ENCODE data around the gene LUC7L2.
"Not testable (repeated sequence)": the region's sequence is repeated elsewhere in the genome, so short reads cannot be mapped to it uniquely, and the experiment has no call there.

Gene LUC7L2

DNA sequence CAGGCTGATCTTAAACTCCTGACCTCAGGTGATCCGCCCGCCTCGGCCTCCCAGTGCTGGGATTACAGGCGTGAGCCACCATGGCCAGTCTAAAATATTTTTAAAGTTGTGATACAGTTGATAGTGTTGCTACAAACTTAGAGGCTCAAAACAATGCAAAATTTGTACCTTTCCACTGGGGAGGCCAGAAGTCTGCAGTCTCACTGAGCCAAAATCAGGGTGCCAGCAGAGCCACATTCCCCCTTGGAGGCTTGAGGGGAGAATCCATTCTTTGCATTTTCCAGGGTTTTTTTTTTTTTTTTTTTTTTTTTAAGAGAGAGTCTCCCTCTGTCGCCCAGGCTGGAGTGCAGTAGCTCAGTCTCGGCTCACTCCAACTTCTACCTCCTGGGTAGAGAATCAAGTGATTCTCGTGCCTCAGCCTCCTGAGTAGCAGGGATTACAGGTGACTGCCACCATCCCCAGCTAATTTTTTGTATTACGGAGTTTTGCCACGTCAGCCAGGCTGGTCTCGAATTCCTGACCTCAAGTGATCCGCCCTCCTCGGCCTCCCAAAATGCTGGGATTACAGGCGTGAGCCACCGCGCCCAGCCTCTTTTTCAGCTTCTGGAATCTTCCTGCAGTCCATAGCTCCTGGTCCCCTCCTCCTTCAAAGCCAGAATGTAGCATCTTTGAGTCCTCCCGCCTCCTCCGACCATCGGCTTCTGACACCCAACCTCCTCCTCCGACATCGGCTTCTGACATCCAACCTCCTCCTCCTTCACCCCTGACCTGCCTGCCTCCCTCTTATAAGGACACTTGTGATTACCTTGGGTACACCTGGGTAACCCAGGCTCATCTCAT is 86.6 kb downstream of the LUC7L2 start:
- DNase-seq (ENCODE audit: low read depth in 2 of 2) = no peak

DNA sequence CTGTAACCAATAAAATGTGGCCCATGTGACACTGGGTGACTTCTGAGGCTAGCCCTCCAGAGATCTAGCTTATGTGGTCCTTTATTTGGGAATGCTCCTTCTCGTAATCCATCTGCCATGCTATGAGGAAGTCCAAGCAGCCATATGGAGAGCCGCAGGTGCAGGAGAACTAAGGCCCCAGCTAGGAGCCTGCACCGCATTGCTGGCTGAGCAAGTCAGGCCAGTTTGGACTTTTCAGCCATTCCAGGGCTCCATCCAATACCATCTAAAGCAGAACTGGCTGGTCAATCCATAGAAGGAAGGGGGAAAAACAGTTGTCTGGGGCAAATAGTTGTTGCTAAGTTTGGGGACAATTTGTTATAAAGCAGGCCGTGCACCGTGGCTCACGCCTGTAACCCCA is 91.2 kb downstream of the LUC7L2 start:
- DNase-seq (ENCODE audit: low read depth in 2 of 2) = no peak

DNA sequence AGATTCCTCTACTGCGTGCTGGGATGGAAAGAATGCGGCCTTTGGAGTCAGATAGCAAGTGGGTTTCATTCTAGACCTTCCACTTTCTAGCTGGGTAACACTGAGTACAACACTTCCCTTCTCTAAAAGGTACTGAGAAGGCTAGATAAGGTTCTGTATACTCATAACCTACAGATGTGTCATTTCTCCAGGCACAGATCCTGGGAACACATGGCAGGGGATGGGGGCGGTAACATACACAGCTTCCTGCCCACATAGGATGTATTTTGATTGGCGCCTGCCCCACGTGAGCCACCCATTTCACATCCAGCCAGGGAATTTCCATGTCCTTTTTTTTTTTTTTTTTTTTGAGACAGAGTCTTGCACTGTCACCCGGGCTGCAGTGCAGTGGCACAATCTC is 91.9 kb downstream of the LUC7L2 start:
- no peak for DNase-seq (ENCODE audit: low read depth in 2 of 2)

- no peak for DNase-seq (ENCODE audit: low read depth in 2 of 2)
Observed at GRCh38 chr7:139452958-139453672, 93.4 kb downstream of the LUC7L2 start.

DNA sequence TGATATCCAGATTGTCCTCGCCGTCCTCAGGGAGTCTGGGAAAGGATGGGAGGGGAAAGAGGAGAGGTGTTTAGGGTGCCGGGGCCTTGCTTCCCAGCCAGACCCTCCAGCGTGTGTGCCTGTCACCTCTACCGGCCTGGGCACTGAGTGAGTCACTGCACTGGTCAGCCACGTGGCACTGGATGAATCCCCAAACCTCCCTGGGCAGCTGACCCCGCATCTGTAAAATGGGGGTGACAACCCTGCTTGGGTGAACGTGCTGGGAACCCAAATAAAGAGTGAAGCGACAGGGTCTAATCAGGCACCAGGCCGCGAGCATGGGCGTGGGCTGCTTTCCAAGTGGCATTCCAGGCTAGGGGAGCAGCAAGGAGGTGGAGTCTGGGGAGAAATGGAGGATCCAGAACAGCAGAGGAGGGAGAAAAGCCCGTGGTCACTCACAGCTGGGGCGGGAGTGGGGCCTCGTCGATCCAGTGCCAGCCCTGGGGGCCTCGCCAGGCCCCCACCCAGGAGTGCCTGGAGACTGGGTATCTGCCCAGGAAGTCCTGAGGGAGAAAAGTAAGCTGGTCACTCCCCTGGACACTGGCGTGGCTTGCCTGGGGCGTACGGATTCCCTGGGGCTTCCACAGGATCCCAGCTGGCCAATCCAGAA is 94.1 kb downstream of the LUC7L2 start:
- DNase-seq (ENCODE audit: low read depth in 2 of 2) = no peak

GRCh38 chr7:139455789-139456188 is 96.1 kb downstream of the LUC7L2 start:
- DNase-seq (ENCODE audit: low read depth in 2 of 2) = no peak

DNA sequence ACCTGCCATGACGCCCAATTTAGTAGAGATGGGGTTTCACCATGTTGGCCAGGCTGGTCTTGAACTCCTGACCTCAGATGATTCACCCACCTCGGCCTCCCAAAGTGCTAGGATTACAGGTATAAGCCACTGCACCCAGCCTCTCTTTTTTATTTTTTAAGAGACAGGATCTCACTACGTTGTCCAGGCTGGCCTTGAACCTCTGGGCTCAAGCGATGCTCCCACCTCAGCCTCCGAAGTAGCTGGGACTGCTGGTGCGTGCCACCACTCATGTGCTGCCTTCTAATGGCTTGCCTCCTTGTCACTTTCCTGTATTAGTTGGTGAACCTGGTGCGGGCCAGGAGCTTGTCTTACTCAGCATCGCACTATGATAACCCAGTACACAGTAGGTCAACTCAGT is 96.8 kb downstream of the LUC7L2 start:
- DNase-seq (ENCODE audit: low read depth in 2 of 2) = no peak

DNA sequence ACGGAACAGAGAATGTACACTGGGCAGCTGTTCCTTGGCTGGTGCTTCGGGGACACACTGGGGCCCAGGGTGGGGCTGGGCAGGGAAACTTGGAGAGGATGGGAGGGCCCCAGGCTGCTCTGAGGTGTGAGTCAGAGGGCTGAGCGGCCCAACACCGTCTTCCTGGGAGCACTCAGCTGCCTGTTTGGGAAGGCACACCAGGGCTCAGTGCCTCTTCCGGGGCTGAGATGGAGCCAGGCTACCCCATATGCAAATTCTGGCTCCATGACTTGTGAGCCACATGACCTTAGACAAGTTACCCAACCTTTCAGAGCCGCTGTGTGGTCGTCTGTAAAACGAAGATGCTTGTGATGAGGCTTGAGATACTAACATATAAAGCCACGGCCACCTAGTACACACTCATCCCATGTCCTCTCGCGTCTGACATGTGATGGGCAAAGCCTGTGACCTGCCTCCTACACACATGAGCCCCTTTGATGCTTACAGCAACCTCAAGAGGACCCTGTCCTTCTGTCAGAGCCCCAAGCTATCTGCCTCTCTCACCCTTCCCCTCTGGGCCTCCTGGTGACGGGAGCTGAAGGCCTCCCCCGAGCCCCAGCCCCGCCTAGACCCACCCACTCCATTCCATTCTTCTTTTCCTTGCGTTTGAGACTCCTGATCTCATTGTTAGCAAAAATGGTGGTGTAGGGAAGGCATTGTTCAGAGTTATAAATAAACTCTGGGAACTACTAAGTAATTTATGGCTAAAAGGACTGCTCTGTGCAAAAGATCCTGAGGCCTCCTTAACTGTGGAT is 97.7 kb downstream of the LUC7L2 start:
- DNase-seq (ENCODE audit: low read depth in 2 of 2) = no peak

- DNase-seq (ENCODE audit: low read depth in 2 of 2) = not testable (repeated sequence)
Observed at GRCh38 chr7:139463421-139463820, 103.7 kb downstream of the LUC7L2 start.

GRCh38 chr7:139464511-139464910 is 104.8 kb downstream of the LUC7L2 start:
- not testable (repeated sequence) for DNase-seq (ENCODE audit: low read depth in 2 of 2)

GRCh38 chr7:139465072-139465471 is 105.4 kb downstream of the LUC7L2 start:
- not testable (repeated sequence) for DNase-seq (ENCODE audit: low read depth in 2 of 2)

GRCh38 chr7:139467729-139468128 is 108.0 kb downstream of the LUC7L2 start:
- DNase-seq (ENCODE audit: low read depth in 2 of 2) = not testable (repeated sequence)

DNA sequence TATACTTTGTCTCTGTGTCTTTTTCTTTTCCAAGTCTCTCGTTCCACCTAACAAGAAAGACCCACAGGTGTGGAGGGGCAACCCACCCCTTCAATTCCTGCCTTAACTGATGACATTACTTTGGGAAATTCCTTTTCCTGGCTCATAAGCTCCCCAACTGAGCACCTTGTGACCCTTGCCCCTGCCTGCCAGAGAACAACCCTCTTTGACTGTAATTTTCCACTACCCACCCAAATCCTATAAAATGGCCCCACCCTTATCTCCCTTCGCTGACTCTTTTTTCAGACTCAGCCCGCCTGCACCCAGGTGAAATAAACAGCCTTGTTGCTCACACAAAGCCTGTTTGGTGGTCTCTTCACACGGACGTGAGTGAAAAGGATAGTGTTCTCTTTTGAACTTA is 108.6 kb downstream of the LUC7L2 start:
- DNase-seq (ENCODE audit: low read depth in 2 of 2) = not testable (repeated sequence)

GRCh38 chr7:139471740-139472353 is 112.2 kb downstream of the LUC7L2 start:
- no peak for DNase-seq (ENCODE audit: low read depth in 2 of 2)
